H9 (cell line): ENCODE results near the gene NFASC. TPM values are rescaled to one million over a fixed set of nuclear protein-coding genes. Genes with fewer than 3 reads are reported as not detected.

Source experiments
- DNase-seq: peaks from one replicate; pipeline ENCODE4 v3.0.0-alpha.2; 2017
- H2AFZ ChIP-seq: one replicate; pipeline ENCODE4 v1.6.1; 2013; ENCODE audit warnings: mild to moderate bottlenecking, low read length, control low read depth, moderate library complexity
- H2AK5ac ChIP-seq: 2 replicates; pipeline ENCODE4 v1.6.1; 2013; ENCODE audit warnings: low read length, control low read depth, mixed read lengths; ENCODE audit not compliant: insufficient read length
- H2BK120ac ChIP-seq: one replicate; pipeline ENCODE4 v1.6.1; 2013; ENCODE audit warnings: low read depth, mild to moderate bottlenecking, low read length, control low read depth, inconsistent platforms; ENCODE audit not compliant: poor library complexity, severe bottlenecking
- H2BK12ac ChIP-seq: 2 replicates; pipeline ENCODE4 v1.6.1; 2013; ENCODE audit warnings: low read length, control low read depth, mixed read lengths, low read depth; ENCODE audit not compliant: insufficient read length
- H2BK15ac ChIP-seq: 2 replicates; pipeline ENCODE4 v1.6.1; 2013; ENCODE audit warnings: low read depth, low read length, control low read depth
- H2BK20ac ChIP-seq: one replicate; pipeline ENCODE4 v1.6.1; 2013; ENCODE audit warnings: low read depth, mild to moderate bottlenecking, low read length, control low read depth, inconsistent platforms; ENCODE audit not compliant: poor library complexity, severe bottlenecking
- H2BK5ac ChIP-seq: 2 replicates; pipeline ENCODE4 v1.6.1; 2013; ENCODE audit warnings: low read length, control low read depth, mixed read lengths; ENCODE audit not compliant: insufficient read length
- H3K14ac ChIP-seq: 2 replicates; pipeline ENCODE4 v1.6.1; 2013; ENCODE audit warnings: low read length, control low read depth; ENCODE audit not compliant: insufficient read depth
- H3K18ac ChIP-seq: 2 replicates; pipeline ENCODE4 v1.6.1; 2013; ENCODE audit warnings: low read depth, mild to moderate bottlenecking, mixed read lengths, low read length, control low read depth; ENCODE audit not compliant: insufficient read length
- H3K23ac ChIP-seq: 2 replicates; pipeline ENCODE4 v1.6.1; 2013; ENCODE audit warnings: low read length, control low read depth, mixed read lengths, low read depth; ENCODE audit not compliant: insufficient read length
- H3K23me2 ChIP-seq: 2 replicates; pipeline ENCODE4 v1.6.1; 2013; ENCODE audit warnings: low read depth, mild to moderate bottlenecking, mixed read lengths, low read length, control low read depth; ENCODE audit not compliant: insufficient read length, poor library complexity, severe bottlenecking
- H3K27ac ChIP-seq: 2 replicates; pipeline ENCODE4 v1.5.1; 2013; ENCODE audit warnings: low read length, control low read depth, mixed read lengths, low read depth; ENCODE audit not compliant: insufficient read length
- H3K27me3 ChIP-seq: 2 replicates; pipeline ENCODE4 v1.6.1; 2013; ENCODE audit warnings: low read length, control low read depth, inconsistent platforms; ENCODE audit not compliant: insufficient read depth
- H3K4ac ChIP-seq: 2 replicates; pipeline ENCODE4 v1.6.1; 2013; ENCODE audit warnings: low read depth, mild to moderate bottlenecking, control low read depth, inconsistent platforms, low read length, moderate library complexity
- H3K4me1 ChIP-seq: 2 replicates; pipeline ENCODE4 v1.6.1; 2013; ENCODE audit warnings: low read length, control low read depth, inconsistent platforms; ENCODE audit not compliant: insufficient read depth
- H3K4me2 ChIP-seq: 2 replicates; pipeline ENCODE4 v1.6.1; 2013; ENCODE audit warnings: low read length, control low read depth, mixed read lengths; ENCODE audit not compliant: insufficient read length, insufficient read depth
- H3K56ac ChIP-seq: 2 replicates; pipeline ENCODE4 v1.6.1; 2013; ENCODE audit warnings: low read depth, mild to moderate bottlenecking, mixed read lengths, low read length, control low read depth; ENCODE audit not compliant: insufficient read length
- H3K79me1 ChIP-seq: 2 replicates; pipeline ENCODE4 v1.6.1; 2013; ENCODE audit warnings: low read depth, mild to moderate bottlenecking, moderate library complexity, low read length, control low read depth, inconsistent platforms; ENCODE audit not compliant: insufficient read depth, poor library complexity, severe bottlenecking
- H3K79me2 ChIP-seq: 2 replicates; pipeline ENCODE4 v1.6.1; 2013; ENCODE audit warnings: low read length, control low read depth, inconsistent platforms; ENCODE audit not compliant: insufficient read depth
- H3K9ac ChIP-seq: 2 replicates; pipeline ENCODE4 v1.6.1; 2013; ENCODE audit warnings: low read length, control low read depth, mixed read lengths; ENCODE audit not compliant: insufficient read length; ENCODE audit errors: extremely low read depth
- H3K9me3 ChIP-seq: one replicate; pipeline ENCODE4 v1.6.1; 2013; ENCODE audit warnings: low read depth, low read length, inconsistent platforms; ENCODE audit not compliant: control insufficient read depth
- H3T11ph ChIP-seq: one replicate; pipeline ENCODE4 v1.6.1; 2013; ENCODE audit warnings: mild to moderate bottlenecking, low read length, control low read depth, inconsistent platforms
- H4K20me1 ChIP-seq: one replicate; pipeline ENCODE4 v1.6.1; 2013; ENCODE audit not compliant: control insufficient read depth, insufficient read length, insufficient read depth
- H4K5ac ChIP-seq: 2 replicates; pipeline ENCODE4 v1.6.1; 2013; ENCODE audit warnings: low read depth, mild to moderate bottlenecking, mixed read lengths, low read length, control low read depth; ENCODE audit not compliant: insufficient read length
- H4K8ac ChIP-seq: replicated peaks from 2 replicates; pipeline ENCODE4 v1.6.1; 2013; ENCODE audit warnings: low read length, control low read depth, mixed read lengths, low read depth; ENCODE audit not compliant: insufficient read length
- H4K91ac ChIP-seq: 2 replicates; pipeline ENCODE4 v1.6.1; 2013; ENCODE audit warnings: low read depth, mild to moderate bottlenecking, moderate library complexity, mixed read lengths, low read length, control low read depth; ENCODE audit not compliant: insufficient read length
- H3K27ac Mint-ChIP-seq, 3 experiments: 2 replicates in 2 of 3; 3 replicates in 1 of 3; pipeline ENCODE4 v1.8.0; 2020 to 2021; ENCODE audit warnings: mixed read lengths in 3 of 3, mild to moderate bottlenecking in 1 of 3, moderate library complexity in 1 of 3
- H3K27me3 Mint-ChIP-seq: 2 replicates; pipeline ENCODE4 v1.8.0; 2021; ENCODE audit warnings: low read depth, mild to moderate bottlenecking, moderate library complexity, mixed read lengths
- H3K36me3 Mint-ChIP-seq, 3 experiments: 2 replicates in 2 of 3; 3 replicates in 1 of 3; pipeline ENCODE4 v1.8.0; 2020 to 2021; ENCODE audit warnings: low read depth in 3 of 3, mixed read lengths in 3 of 3; ENCODE audit not compliant: insufficient read depth in 1 of 3
- H3K4me1 Mint-ChIP-seq, 2 experiments: 2 replicates each; pipeline ENCODE4 v1.8.0; 2020; ENCODE audit warnings: mixed read lengths in 2 of 2
- H3K4me3 Mint-ChIP-seq, 2 experiments: 2 replicates in 1 of 2; 3 replicates in 1 of 2; pipeline ENCODE4 v1.8.0; 2020 to 2021; ENCODE audit warnings: mild to moderate bottlenecking in 2 of 2, mixed read lengths in 2 of 2, moderate library complexity in 1 of 2
- H3K9me3 Mint-ChIP-seq, 2 experiments: 2 replicates in 1 of 2; 3 replicates in 1 of 2; pipeline ENCODE4 v1.8.0; 2020; ENCODE audit warnings: mild to moderate bottlenecking in 2 of 2, mixed read lengths in 2 of 2, moderate library complexity in 1 of 2
- WGBS: extraction: QIAGEN DNeasy Blood & Tissue Kit; methylation state at CpG from one replicate; pipeline ENCODE4 v1.1.7; 2013; ENCODE audit warnings: missing lambda C conversion rate, low lambda C conversion rate, mixed read lengths; ENCODE audit not compliant: insufficient read length; ENCODE audit errors: extremely low coverage; 5-methylcytosine and 5-hydroxymethylcytosine counted together
- total RNA-seq: library from RNA; stranded (reverse); gene quantifications from 2 replicates; pipeline ENCODE4 v1.2.1, GENCODE V29; 2021
- TF ChIP-seq, protein P1 (sequence below): fragments of 200-600 bp; sonication (generic); conservative IDR thresholded peaks from 3 replicates; pipeline ENCODE4 v1.8.0; 2021; ENCODE audit warnings: antibody characterized with exemption, mild to moderate bottlenecking

The NFASC gene
- total RNA-seq, 1 experiment from 2014 or later = 5.0 TPM

DNA sequence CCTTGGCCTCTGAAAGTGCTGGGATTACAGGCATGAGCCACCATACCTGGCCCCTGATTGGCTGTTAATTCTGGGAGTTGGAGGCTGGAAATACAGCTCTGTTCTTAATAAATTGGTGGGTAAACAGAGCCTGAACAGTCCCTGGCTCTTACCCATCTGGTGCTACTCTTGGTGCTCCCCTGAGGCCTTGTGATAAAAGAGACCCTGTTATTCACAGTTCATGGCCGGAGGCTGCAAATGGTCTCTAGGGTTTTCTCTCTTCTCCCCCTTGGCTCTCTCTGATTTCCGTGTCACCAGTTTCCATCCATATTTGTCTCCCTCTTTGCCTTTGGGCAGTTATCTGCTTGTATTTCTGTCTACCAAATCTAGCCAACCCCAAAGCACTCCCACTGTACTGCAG, 17.2 kb downstream of the NFASC start:
- H2BK120ac ChIP-seq = no peak overlapping the region
- H3K9me3 ChIP-seq = no peaks in the 10 kb centered on the region
- Mint-ChIP-seq H3K27me3 (peaks cover 3% of the 10 kb centered on the region), H3K27ac (no peak overlapping the region), H3K36me3 (peaks cover 0 to under 1% (median 0%) of the 10 kb centered on the region in 3 experiments; a peak in 1 of 7 replicates), H3K4me1 (peaks cover 0 to 2% of the 10 kb centered on the region in 2 experiments; a peak in 1 of 4 replicates), H3K4me3 (no peak overlapping the region), H3K9me3 (no peaks in the 10 kb centered on the region)
- TF ChIP-seq, protein P1, sequence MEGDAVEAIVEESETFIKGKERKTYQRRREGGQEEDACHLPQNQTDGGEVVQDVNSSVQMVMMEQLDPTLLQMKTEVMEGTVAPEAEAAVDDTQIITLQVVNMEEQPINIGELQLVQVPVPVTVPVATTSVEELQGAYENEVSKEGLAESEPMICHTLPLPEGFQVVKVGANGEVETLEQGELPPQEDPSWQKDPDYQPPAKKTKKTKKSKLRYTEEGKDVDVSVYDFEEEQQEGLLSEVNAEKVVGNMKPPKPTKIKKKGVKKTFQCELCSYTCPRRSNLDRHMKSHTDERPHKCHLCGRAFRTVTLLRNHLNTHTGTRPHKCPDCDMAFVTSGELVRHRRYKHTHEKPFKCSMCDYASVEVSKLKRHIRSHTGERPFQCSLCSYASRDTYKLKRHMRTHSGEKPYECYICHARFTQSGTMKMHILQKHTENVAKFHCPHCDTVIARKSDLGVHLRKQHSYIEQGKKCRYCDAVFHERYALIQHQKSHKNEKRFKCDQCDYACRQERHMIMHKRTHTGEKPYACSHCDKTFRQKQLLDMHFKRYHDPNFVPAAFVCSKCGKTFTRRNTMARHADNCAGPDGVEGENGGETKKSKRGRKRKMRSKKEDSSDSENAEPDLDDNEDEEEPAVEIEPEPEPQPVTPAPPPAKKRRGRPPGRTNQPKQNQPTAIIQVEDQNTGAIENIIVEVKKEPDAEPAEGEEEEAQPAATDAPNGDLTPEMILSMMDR = no peak
- no peak overlapping the region for H2AK5ac ChIP-seq
- no peak overlapping the region for H3K23ac ChIP-seq
- H4K8ac ChIP-seq = no peak overlapping the region
- no peak overlapping the region for H3K18ac ChIP-seq
- no peak overlapping the region for H2BK5ac ChIP-seq
- H3K79me2 ChIP-seq = no peaks in the 10 kb centered on the region
- H4K20me1 ChIP-seq = no peaks in the 10 kb centered on the region
- no peak overlapping the region for H2BK15ac ChIP-seq
- no peaks in the 10 kb centered on the region for H3K27me3 ChIP-seq
- H3K56ac ChIP-seq = no peak overlapping the region
- no peak overlapping the region for H2AFZ ChIP-seq
- H3K9ac ChIP-seq = no peak overlapping the region
- DNase-seq = no peak
- no peak overlapping the region for H3K27ac ChIP-seq
- H3K4me2 ChIP-seq = no peak overlapping the region
- H3K23me2 ChIP-seq = no peaks in the 10 kb centered on the region
- WGBS = no CpG with 5 or more reads among the region's 2 CpGs
- no peak overlapping the region for H3K4ac ChIP-seq
- H4K91ac ChIP-seq = no peak overlapping the region
- no peak overlapping the region for H2BK12ac ChIP-seq
- no peak overlapping the region for H4K5ac ChIP-seq
- H3K14ac ChIP-seq = no peak overlapping the region
- H3K4me1 ChIP-seq = peaks cover 8% of the 10 kb centered on the region; the same call in 1 of the 2 replicates
- H3T11ph ChIP-seq = peak overlapping the region; percentile 30
- H3K79me1 ChIP-seq = no peaks in the 10 kb centered on the region
- H2BK20ac ChIP-seq = no peak overlapping the region
